ENCODE results near the gene NPY2R. TPM values are rescaled to one million over a fixed set of nuclear protein-coding genes. Genes with fewer than 3 reads are reported as not detected.

Gene NPY2R
- total and polyA plus RNA-seq, 4 donors = 0.04 TPM; not detected in 3

GRCh38 chr4:155248002-155248896 lies 39.8 kb downstream of the NPY2R start (continued):
- no peak for TF ChIP-seq CTCF (IDR thresholded peaks at IDR 0.05; ENCODE audit: low read depth, low read length, missing input control)
- no peak for TF ChIP-seq YY1 (IDR thresholded peaks at IDR 0.05)
- TF ChIP-seq ZBTB33 (IDR thresholded peaks at IDR 0.05) = no peak
- no peak for TF ChIP-seq FOXA1 (IDR thresholded peaks at IDR 0.05)
- TF ChIP-seq EGR1 (IDR thresholded peaks at IDR 0.05; ENCODE audit: low read depth in 2 of 2) = no peak
- no peak for TF ChIP-seq HNF4A (conservative IDR thresholded peaks at IDR 0.05)
- TF ChIP-seq RXRA (IDR thresholded peaks at IDR 0.05) = no peak
- TF ChIP-seq RAD21 (IDR thresholded peaks at IDR 0.05) = no peak
- no peak for TF ChIP-seq NR2F2 (IDR thresholded peaks at IDR 0.05)
- no peak for TF ChIP-seq TAF1 (conservative IDR thresholded peaks at IDR 0.05)
- no peak for TF ChIP-seq HNF4G (IDR thresholded peaks at IDR 0.05)

GRCh38 chr4:155249016-155249566 lies 40.7 kb downstream of the NPY2R start:
- Histone ChIP-seq H3K36me3 (ENCODE audit: control insufficient read depth in 4 of 4, insufficient read depth in 3 of 4, low read depth in 1 of 4, low read length in 3 of 4) (no peaks in the 10 kb centered on the region), H3K9ac (ENCODE audit: low read depth in 1 of 2, low read length in 2 of 2) (no peak overlapping the region), H3K4me1 (ENCODE audit: control insufficient read depth in 4 of 4, insufficient read depth in 4 of 4, low read length in 3 of 4) (no peaks in the 10 kb centered on the region), H3K4me3 (ENCODE audit: low read depth in 1 of 3, low read length in 3 of 3) (no peak overlapping the region), H3K27me3 (ENCODE audit: control insufficient read depth in 4 of 4, insufficient read depth in 4 of 4, low read length in 3 of 4) (peaks cover 0 to 7% (median 2%) of the 10 kb centered on the region in 4 donors), H3K27ac (ENCODE audit: low read depth in 1 of 2, low read length in 2 of 2) (no peak overlapping the region), H3K9me3 (ENCODE audit: control insufficient read depth in 4 of 4, low read length in 3 of 4) (no peaks in the 10 kb centered on the region)
- no peak for DNase-seq (ENCODE audit: low spot score)
- WGBS = 44% methylated on average over 8 of the region's 8 CpGs
- TF ChIP-seq ZBTB33 (IDR thresholded peaks at IDR 0.05) (no peak), YY1 (IDR thresholded peaks at IDR 0.05) (no peak), RXRA (IDR thresholded peaks at IDR 0.05) (no peak), CTCF (IDR thresholded peaks at IDR 0.05; ENCODE audit: low read depth, low read length, missing input control) (no peak), ATF3 (IDR thresholded peaks at IDR 0.05) (no peak), SP1 (IDR thresholded peaks at IDR 0.05) (no peak), JUND (IDR thresholded peaks at IDR 0.05) (no peak), FOXA1 (IDR thresholded peaks at IDR 0.05) (no peak), HNF4A (conservative IDR thresholded peaks at IDR 0.05) (no peak), NR2F2 (IDR thresholded peaks at IDR 0.05) (no peak), RAD21 (IDR thresholded peaks at IDR 0.05) (no peak), REST (IDR thresholded peaks at IDR 0.05) (no peak), HNF4G (IDR thresholded peaks at IDR 0.05) (no peak), GABPA (IDR thresholded peaks at IDR 0.05 in 1 of 2, conservative IDR thresholded peaks at IDR 0.05 in 1 of 2) (no peak), FOXA2 (IDR thresholded peaks at IDR 0.05) (no peak), TAF1 (conservative IDR thresholded peaks at IDR 0.05) (no peak), EGR1 (IDR thresholded peaks at IDR 0.05; ENCODE audit: low read depth in 2 of 2) (no peak), MAX (IDR thresholded peaks at IDR 0.05) (no peak)

Measured in liver (tissue), 9 donors.